ENCODE measurements around the gene SLC6A7.

Gene SLC6A7

GRCh38 chr5:150189728-150190502, at the start of gene SLC6A7:
Gene SLC6A7, plus strand, starts transcription at chr5:150190062. Its CDS starts 266 bp downstream, at chr5:150190328.
- TF ChIP-seq ZFX (IDR thresholded peaks at IDR 0.05; ENCODE audit: borderline replicate concordance) = no peak
- TF ChIP-seq, protein P1, sequence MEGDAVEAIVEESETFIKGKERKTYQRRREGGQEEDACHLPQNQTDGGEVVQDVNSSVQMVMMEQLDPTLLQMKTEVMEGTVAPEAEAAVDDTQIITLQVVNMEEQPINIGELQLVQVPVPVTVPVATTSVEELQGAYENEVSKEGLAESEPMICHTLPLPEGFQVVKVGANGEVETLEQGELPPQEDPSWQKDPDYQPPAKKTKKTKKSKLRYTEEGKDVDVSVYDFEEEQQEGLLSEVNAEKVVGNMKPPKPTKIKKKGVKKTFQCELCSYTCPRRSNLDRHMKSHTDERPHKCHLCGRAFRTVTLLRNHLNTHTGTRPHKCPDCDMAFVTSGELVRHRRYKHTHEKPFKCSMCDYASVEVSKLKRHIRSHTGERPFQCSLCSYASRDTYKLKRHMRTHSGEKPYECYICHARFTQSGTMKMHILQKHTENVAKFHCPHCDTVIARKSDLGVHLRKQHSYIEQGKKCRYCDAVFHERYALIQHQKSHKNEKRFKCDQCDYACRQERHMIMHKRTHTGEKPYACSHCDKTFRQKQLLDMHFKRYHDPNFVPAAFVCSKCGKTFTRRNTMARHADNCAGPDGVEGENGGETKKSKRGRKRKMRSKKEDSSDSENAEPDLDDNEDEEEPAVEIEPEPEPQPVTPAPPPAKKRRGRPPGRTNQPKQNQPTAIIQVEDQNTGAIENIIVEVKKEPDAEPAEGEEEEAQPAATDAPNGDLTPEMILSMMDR (IDR thresholded peaks at IDR 0.05) = no peak
- no peak within 1 kb of the TSS for H3K27ac ChIP-seq

GRCh38 chr5:150140830-150141229, 49.0 kb upstream of the SLC6A7 start:
- no peak overlapping the region for H3K27ac ChIP-seq
- TF ChIP-seq, protein P1 (IDR thresholded peaks at IDR 0.05) = no peak

DNA sequence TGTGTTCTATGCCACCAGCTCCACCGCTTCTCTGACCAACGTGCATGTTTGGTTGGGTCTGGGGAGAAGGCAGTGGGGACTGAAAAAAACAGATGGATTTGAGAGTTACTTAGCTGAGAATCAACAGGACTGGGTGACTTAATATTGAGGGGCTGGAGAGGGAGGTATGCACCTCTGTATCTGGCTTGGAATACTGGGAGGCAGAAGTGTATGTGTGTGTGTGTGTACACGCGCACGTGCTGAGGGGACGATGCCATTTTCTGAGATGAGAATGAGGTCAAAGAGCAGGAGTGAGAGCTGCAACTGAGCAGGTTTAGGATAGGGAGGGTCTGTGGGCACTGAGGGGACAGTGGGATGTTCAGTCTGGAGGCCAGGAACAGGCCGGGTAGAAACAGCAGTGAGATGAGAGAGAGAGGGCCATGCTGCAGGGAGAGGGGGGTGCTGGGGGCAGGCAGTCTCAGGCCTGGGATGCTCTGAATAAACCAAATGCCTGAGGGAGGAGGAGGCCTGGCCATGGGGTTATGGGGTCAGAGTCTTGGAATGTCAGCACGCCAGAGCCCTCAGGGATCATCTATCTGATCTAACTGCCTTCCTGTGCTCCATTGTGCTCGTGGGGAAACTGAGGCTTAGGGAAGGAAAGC, 48.2 kb upstream of the SLC6A7 start:
- no peak overlapping the region for H3K27ac ChIP-seq
- TF ChIP-seq ZFX (IDR thresholded peaks at IDR 0.05; ENCODE audit: borderline replicate concordance) = no peak
- TF ChIP-seq, protein P1 (IDR thresholded peaks at IDR 0.05) = no peak

DNA sequence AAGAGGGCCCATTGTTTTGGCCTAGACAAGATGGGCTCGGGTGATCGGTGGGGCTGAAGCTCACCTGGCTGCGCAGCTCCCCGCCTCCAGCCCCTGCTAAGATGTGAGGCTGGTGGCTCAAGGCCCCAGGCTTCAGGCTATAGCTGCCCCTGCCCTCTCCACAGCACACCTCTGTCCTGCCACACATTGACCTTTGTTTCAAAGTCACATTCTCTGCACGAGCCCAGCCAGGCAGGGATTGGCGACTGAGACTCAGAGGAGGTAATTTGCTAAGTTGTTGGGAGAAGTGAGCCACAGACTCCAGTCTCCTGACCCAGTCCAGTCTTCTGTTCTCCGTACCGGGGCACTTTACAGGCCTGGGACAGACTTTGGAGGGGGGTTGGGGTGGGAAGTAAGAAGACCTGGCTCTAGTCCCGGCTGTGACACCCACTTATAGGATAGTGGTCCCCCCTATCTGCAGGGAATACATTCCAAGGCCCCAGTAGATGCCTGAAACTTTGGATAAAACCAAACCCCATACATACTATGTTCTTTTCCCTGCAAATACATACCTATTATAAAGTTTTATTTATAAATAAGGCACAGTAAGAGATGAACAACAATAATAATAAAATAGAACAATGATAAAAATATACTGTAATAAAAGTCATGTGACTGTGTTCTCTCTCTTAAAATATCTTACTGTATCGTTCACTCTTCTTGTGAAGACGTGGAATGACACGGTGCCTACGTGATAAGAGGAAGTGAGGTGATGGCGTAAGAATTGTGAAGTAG, 47.5 kb upstream of the SLC6A7 start:
- no peak overlapping the region for H3K27ac ChIP-seq
- TF ChIP-seq, protein P1 (IDR thresholded peaks at IDR 0.05) = no peak
- no peak for TF ChIP-seq ZFX (IDR thresholded peaks at IDR 0.05; ENCODE audit: borderline replicate concordance)

GRCh38 chr5:150142959-150143349, 46.9 kb upstream of the SLC6A7 start:
- H3K27ac ChIP-seq = no peak overlapping the region
- TF ChIP-seq ZFX (IDR thresholded peaks at IDR 0.05; ENCODE audit: borderline replicate concordance) = no peak
- TF ChIP-seq, protein P1 (IDR thresholded peaks at IDR 0.05) = no peak

DNA sequence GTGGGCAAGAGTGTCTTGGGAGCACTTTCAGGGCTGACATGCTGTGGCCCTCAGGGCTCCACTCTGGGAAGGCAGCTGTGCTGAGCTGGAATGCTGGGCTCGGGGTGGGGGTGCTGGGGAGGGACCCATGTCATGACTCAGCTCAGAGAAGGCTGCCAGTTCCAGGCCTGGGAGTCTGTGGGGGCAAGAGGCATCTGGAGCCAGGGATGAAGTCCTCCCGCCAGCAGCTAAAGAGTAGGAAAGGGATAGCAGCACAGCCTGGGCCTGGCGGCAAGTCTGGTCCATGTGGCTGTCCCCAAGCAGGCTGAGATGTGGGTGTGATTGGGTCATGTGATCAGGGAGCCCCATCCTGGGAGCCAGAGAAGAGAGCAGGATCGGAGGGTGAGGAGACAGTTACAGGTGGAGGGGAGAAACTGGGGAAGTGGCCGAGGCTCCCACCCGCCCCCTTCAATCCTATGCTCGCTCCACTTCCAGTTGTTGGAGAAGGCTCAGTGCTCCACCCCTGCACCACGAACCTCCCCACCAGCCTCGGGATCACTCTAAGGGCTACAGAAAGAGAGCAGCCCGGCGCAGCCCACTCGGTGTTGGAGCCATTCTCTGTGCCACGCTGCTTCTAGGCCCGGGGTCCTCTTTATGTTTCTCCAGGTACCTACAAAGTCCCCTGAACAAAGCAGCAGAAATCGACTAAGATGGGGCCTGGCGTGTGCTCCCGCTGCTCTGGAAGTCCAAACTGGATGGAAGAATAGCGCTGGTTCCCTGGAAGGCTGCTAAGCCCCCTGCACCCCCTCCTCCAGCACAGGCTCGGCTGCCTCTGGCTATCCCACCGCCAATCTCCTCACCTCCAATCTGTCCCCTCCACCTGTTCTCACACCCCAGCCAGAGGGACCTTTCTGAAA, 46.3 kb upstream of the SLC6A7 start:
- TF ChIP-seq, protein P1 (IDR thresholded peaks at IDR 0.05) = no peak
- no peak for TF ChIP-seq ZFX (IDR thresholded peaks at IDR 0.05; ENCODE audit: borderline replicate concordance)
- no peak overlapping the region for H3K27ac ChIP-seq

Data from 22Rv1 (cell line).